GM12878 (cell line): Measurements from ENCODE around the gene CDX1. TPM values are rescaled to one million over a fixed set of nuclear protein-coding genes. Genes with fewer than 3 reads are reported as not detected.

Source experiments
- ATAC-seq: fragments of 200-7000 bp; cut with Tn5 transposase; 3 replicates; pipeline ENCODE4 v1.9.1; 2020; ENCODE audit warnings: mild to moderate bottlenecking, moderate library complexity
- BruUV-seq: library from RNA; stranded (reverse); fragments of 400-500 nt; replicated peaks from 2 replicates; lab custom pipeline; 2021; lab: Mats Ljungman, UMichigan
- CTCF ChIA-PET: fragments of 300-600 bp; sonication (Branson Sonifier 250); formaldehyde crosslinking; extraction: SDS; loops from one replicate; lab custom pipeline; 2021; ENCODE audit warnings: inconsistent platforms; lab: Yijun Ruan, JAX
- POLR2A ChIA-PET: fragments of 350-600 bp; formaldehyde crosslinking; extraction: SDS; loops from one replicate; lab custom pipeline; 2021; ENCODE audit warnings: inconsistent platforms; lab: Charles Lee
- RAD21 ChIA-PET: fragments of 300-600 bp; sonication (Branson Sonifier 250); formaldehyde crosslinking; loops from one replicate; lab custom pipeline; 2023; ENCODE audit warnings: antibody characterized with exemption; ENCODE audit not compliant: unreplicated experiment; lab: Charles Lee
- SMC1A ChIA-PET: fragments of 300-600 bp; sonication (Branson Sonifier 250); formaldehyde crosslinking; loops from one replicate; lab custom pipeline; 2023; ENCODE audit not compliant: unreplicated experiment, uncharacterized antibody; lab: Charles Lee
- DNase-seq: peaks from one replicate; pipeline ENCODE4 v3.0.0-alpha.2; 2011; ENCODE audit warnings: low read depth, low spot score
- FAIRE-seq: peaks from 3 replicates; lab custom pipeline; 2011; peaks lifted over from hg19 to GRCh38; lab: Jason Lieb, UNC
- H2AFZ ChIP-seq: 2 replicates; pipeline ENCODE4 v1.6.0; 2011; ENCODE audit warnings: low read depth, low read length, control low read depth; ENCODE audit not compliant: control insufficient read depth
- H3K27ac ChIP-seq: 2 replicates; pipeline ENCODE4 v1.5.1; 2011; ENCODE audit warnings: control low read depth; ENCODE audit not compliant: control insufficient read depth, insufficient read depth
- H3K27me3 ChIP-seq, 2 experiments: replicated peaks in 1 of 2; 2 replicates each; pipeline versions ENCODE4 v1.6.0 to v1.6.1; 2011; ENCODE audit warnings: low read length in 1 of 2; ENCODE audit not compliant: control insufficient read depth in 2 of 2, insufficient read depth in 2 of 2
- H3K36me3 ChIP-seq, 2 experiments: 2 replicates each; pipeline ENCODE4 v1.5.1; 2011; ENCODE audit warnings: low read length in 1 of 2; ENCODE audit not compliant: control insufficient read depth in 2 of 2, insufficient read depth in 2 of 2
- H3K4me1 ChIP-seq: 2 replicates; pipeline ENCODE4 v1.6.1; 2011; ENCODE audit warnings: mild to moderate bottlenecking, low read length, moderate library complexity, mixed read lengths; ENCODE audit not compliant: control insufficient read depth, insufficient read depth
- H3K4me2 ChIP-seq: 2 replicates; pipeline ENCODE4 v1.6.0; 2011; ENCODE audit warnings: control low read depth; ENCODE audit not compliant: control insufficient read depth, insufficient read depth
- H3K4me3 ChIP-seq: fragments of 200-600 bp; sonication (generic); 2 replicates; pipeline ENCODE4 v1.5.1; 2016
- H3K79me2 ChIP-seq: 2 replicates; pipeline ENCODE4 v1.6.0; 2011; ENCODE audit warnings: low read length; ENCODE audit not compliant: control insufficient read depth, insufficient read depth
- H3K9ac ChIP-seq: 2 replicates; pipeline ENCODE4 v1.8.0; 2011; ENCODE audit warnings: low read length, control low read depth, mixed read lengths; ENCODE audit not compliant: control insufficient read depth, insufficient read depth
- H3K9me3 ChIP-seq: replicated peaks from 3 replicates; pipeline ENCODE4 v1.5.1; 2011; ENCODE audit warnings: mild to moderate bottlenecking, low read length; ENCODE audit not compliant: control insufficient read depth, insufficient read depth
- H4K20me1 ChIP-seq: 2 replicates; pipeline ENCODE4 v1.6.0; 2011; ENCODE audit not compliant: control insufficient read depth, insufficient read depth
- ASH2L ChIP-seq: fragments of 300-600, 200-600 bp; sonication (generic); IDR thresholded peaks from 2 replicates; pipeline ENCODE4 v1.6.1; 2017; ENCODE audit warnings: low read depth, mild to moderate bottlenecking, borderline replicate concordance
- CBX5 ChIP-seq: sonication (generic); IDR thresholded peaks from 2 replicates; pipeline ENCODE4 v1.6.1; 2016; ENCODE audit warnings: low read depth, moderate library complexity, mild to moderate bottlenecking, inconsistent platforms
- NBN ChIP-seq: fragments of 450-650 bp; IDR thresholded peaks from 2 replicates; pipeline ENCODE4 v1.6.1; 2016
- NFXL1 ChIP-seq: fragments of 450-650 bp; IDR thresholded peaks from 2 replicates; pipeline ENCODE4 v1.6.1; 2017; ENCODE audit warnings: antibody characterized with exemption, mild to moderate bottlenecking, borderline replicate concordance
- PAX5 ChIP-seq: IDR thresholded peaks from 2 replicates; pipeline ENCODE4 v1.6.1; 2011; ENCODE audit warnings: low read depth, low read length, borderline replicate concordance
- RAD51 ChIP-seq: fragments of 450-650 bp; IDR thresholded peaks from 2 replicates; pipeline ENCODE4 v1.6.1; 2016; ENCODE audit warnings: moderate library complexity, mild to moderate bottlenecking, inconsistent platforms
- RFX5 ChIP-seq: IDR thresholded peaks from 2 replicates; pipeline ENCODE4 v1.6.1; 2011; ENCODE audit warnings: low read depth, low read length, improper control_type of control experiment
- SPI1 ChIP-seq: IDR thresholded peaks from 2 replicates; pipeline ENCODE4 v1.6.1; 2011; ENCODE audit warnings: low read depth, mild to moderate bottlenecking, low read length, moderate library complexity, borderline replicate concordance; ENCODE audit not compliant: insufficient read depth
- TCF3 ChIP-seq: IDR thresholded peaks from 2 replicates; pipeline ENCODE4 v1.6.1; 2012; ENCODE audit warnings: low read depth, mild to moderate bottlenecking, low read length, borderline replicate concordance; ENCODE audit not compliant: insufficient read depth
- WGBS: methylation state at CpG from one replicate; pipeline ENCODE4 v1.1.6; 2016; ENCODE audit warnings: low lambda C conversion rate; ENCODE audit not compliant: insufficient replicate concordance, insufficient coverage; ENCODE audit errors: missing lambda C conversion rate; 5-methylcytosine and 5-hydroxymethylcytosine counted together
- in situ Hi-C: fragments of 300-500 bp; cut with MboI; formaldehyde crosslinking; loops from 9 replicates; pipeline ENCODE4 v1.14.3; 2018; ENCODE audit warnings: mixed read lengths
- intact Hi-C: fragments of 100-400 bp; cut with micrococcal nuclease; formaldehyde crosslinking; loops from one replicate; pipeline ENCODE4 v1.14.2; 2022; ENCODE audit not compliant: unreplicated experiment
- polyA plus RNA-seq, 11 experiments: library from polyadenylated mRNA; depleted of rRNA in 4 of 11; unstranded in 6 of 11; stranded (reverse) in 5 of 11; fragments of >200 nt; fragmentation: Nextera tagmentation in 4 of 11; fragmentation: Illumina TruSeq in 1 of 11; extraction: Ambion mirVana in 4 of 11; extraction: Trizol in 1 of 11; gene quantifications; 1 replicate in 1 of 11; 2 replicates in 10 of 11; pipeline versions ENCODE4 v1.2.1 to v1.2.3, GENCODE V29; 2011 to 2016; ENCODE audit warnings: inconsistent platforms in 2 of 11, missing spikeins in 2 of 11, low read depth in 1 of 11
- total RNA-seq, 4 experiments: library from RNA; depleted of rRNA in 3 of 4; stranded (reverse); fragments of >200 nt in 3 of 4; fragmentation: Illumina TruSeq in 1 of 4; extraction: Trizol in 1 of 4; gene quantifications; 2 replicates each; pipeline versions ENCODE4 v1.2.1 to v1.2.3, GENCODE V29; 2013 to 2021
- TF ChIP-seq, protein P1 (sequence below): fragments of 450-650 bp; IDR thresholded peaks from 2 replicates; pipeline ENCODE4 v1.6.1; 2016; ENCODE audit warnings: mild to moderate bottlenecking, moderate library complexity, borderline replicate concordance
- TF ChIP-seq, protein P2 (sequence below): fragments of 450-650 bp; IDR thresholded peaks from 2 replicates; pipeline ENCODE4 v1.6.1; 2017; ENCODE audit warnings: low read depth, mild to moderate bottlenecking, moderate library complexity

Gene CDX1
- total and polyA plus RNA-seq, 10 of the 15 experiments (the other 5 are each of a cell fraction or from before 2014, with no cell fraction given): not detected

DNA sequence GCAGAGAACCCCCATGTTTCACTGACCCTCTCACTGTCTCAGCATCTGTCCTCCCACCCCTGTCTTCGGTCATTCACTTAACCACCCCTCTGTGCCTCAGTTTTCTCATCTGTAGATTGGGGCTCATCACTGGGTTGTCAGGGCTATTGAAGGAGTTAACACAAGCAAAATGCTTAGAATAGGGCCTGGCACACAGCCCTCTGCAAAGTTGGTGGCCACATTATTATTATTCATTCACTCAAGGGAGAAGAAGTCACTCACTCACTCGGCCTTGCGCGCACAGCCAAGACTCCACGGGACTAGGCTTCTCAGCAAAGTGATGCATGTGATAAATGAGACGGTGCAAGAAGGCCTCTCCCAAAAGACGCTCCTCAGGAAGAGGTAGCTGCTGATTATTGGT, 18.9 kb upstream of the CDX1 start:
- ATAC-seq (no peak), FAIRE-seq (no peak), DNase-seq (no peak)
- TF ChIP-seq NFXL1: no peak
- H3K27me3 ChIP-seq: no peaks in the 10 kb centered on the region
- no peak overlapping the region for H2AFZ ChIP-seq
- RAD21 ChIA-PET: no interaction called here
- WGBS: 42% methylated on average over 7 of the region's 7 CpGs
- H3K9me3 ChIP-seq: no peaks in the 10 kb centered on the region
- no peak overlapping the region for H3K27ac ChIP-seq
- no peak overlapping the region for H3K4me3 ChIP-seq
- H3K36me3 ChIP-seq: no peaks in the 10 kb centered on the region
- POLR2A ChIA-PET: no interaction called here
- intact Hi-C loops: no loop called here
- SMC1A ChIA-PET: interaction anchor here (0.5 kb wide), 1 partner anchor 12 kb away, joined by 4 read pairs; no protein-coding TSS in a partner anchor
- in situ Hi-C loops: no loop called here
- H3K9ac ChIP-seq: no peak overlapping the region
- CTCF ChIA-PET: no interaction called here
- no peak overlapping the region for H3K4me2 ChIP-seq
- BruUV-seq: no TSS peak
- H3K4me1 ChIP-seq: no peaks in the 10 kb centered on the region
- no peaks in the 10 kb centered on the region for H4K20me1 ChIP-seq
- H3K79me2 ChIP-seq: no peaks in the 10 kb centered on the region

DNA sequence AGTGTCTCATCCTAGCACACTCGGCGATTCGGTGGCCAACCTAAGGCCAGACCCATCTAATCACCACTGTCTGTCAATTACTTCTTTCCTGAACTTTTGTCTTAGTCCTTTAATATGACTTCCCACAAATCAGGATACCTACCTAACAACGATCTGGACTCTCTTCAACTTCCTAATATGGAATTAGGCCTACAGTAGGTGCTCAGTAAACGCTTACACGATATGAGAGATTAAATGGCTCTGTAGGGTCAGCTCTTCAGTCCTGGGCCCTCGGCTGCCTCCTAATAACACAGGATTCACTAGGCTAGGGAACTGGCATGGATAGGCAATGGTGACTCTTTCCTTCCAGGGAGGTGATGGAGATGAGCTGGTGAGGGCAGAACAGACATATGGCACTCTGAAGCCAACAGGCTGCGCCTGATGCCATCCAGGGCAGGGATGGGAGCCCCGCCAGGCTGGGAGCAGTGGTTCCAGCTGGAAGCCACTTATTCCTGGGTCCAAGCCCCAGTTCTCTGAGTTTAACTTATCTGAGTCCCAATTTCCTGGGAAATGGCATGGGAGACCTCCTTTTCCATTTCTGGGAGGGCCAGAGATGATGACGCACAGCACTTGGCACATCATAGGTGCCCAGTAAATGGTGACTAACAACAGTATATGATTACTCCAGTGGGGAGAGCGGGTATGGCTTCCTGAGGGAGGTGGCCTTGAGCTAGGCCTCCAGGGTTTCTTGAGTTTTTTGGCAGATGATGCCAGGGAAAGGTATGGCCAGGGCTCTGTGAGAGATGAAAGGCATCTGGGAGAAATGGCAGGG, 18.3 kb upstream of the CDX1 start:
- intact Hi-C loops: no loop called here
- WGBS: 32% methylated on average over 11 of the region's 11 CpGs
- POLR2A ChIA-PET: interaction anchor here (1.3 kb wide), 1 partner anchor 9 kb away, joined by 3 read pairs; no protein-coding TSS in a partner anchor
- no peak overlapping the region for H3K27ac ChIP-seq
- no TSS peak for BruUV-seq
- no peaks in the 10 kb centered on the region for H3K4me1 ChIP-seq
- H3K4me3 ChIP-seq: no peak overlapping the region
- no peaks in the 10 kb centered on the region for H4K20me1 ChIP-seq
- no peak overlapping the region for H3K9ac ChIP-seq
- no peaks in the 10 kb centered on the region for H3K79me2 ChIP-seq
- SMC1A ChIA-PET: no interaction called here
- H3K9me3 ChIP-seq: no peaks in the 10 kb centered on the region
- TF ChIP-seq CBX5: no peak
- TF ChIP-seq, protein P1, sequence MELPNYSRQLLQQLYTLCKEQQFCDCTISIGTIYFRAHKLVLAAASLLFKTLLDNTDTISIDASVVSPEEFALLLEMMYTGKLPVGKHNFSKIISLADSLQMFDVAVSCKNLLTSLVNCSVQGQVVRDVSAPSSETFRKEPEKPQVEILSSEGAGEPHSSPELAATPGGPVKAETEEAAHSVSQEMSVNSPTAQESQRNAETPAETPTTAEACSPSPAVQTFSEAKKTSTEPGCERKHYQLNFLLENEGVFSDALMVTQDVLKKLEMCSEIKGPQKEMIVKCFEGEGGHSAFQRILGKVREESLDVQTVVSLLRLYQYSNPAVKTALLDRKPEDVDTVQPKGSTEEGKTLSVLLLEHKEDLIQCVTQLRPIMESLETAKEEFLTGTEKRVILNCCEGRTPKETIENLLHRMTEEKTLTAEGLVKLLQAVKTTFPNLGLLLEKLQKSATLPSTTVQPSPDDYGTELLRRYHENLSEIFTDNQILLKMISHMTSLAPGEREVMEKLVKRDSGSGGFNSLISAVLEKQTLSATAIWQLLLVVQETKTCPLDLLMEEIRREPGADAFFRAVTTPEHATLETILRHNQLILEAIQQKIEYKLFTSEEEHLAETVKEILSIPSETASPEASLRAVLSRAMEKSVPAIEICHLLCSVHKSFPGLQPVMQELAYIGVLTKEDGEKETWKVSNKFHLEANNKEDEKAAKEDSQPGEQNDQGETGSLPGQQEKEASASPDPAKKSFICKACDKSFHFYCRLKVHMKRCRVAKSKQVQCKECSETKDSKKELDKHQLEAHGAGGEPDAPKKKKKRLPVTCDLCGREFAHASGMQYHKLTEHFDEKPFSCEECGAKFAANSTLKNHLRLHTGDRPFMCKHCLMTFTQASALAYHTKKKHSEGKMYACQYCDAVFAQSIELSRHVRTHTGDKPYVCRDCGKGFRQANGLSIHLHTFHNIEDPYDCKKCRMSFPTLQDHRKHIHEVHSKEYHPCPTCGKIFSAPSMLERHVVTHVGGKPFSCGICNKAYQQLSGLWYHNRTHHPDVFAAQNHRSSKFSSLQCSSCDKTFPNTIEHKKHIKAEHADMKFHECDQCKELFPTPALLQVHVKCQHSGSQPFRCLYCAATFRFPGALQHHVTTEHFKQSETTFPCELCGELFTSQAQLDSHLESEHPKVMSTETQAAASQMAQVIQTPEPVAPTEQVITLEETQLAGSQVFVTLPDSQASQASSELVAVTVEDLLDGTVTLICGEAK: no peak
- no peak for TF ChIP-seq SPI1
- TF ChIP-seq RFX5: no peak
- TF ChIP-seq NBN: no peak
- no peak for TF ChIP-seq ASH2L
- TF ChIP-seq PAX5: no peak
- TF ChIP-seq RAD51: no peak
- TF ChIP-seq, protein P2, sequence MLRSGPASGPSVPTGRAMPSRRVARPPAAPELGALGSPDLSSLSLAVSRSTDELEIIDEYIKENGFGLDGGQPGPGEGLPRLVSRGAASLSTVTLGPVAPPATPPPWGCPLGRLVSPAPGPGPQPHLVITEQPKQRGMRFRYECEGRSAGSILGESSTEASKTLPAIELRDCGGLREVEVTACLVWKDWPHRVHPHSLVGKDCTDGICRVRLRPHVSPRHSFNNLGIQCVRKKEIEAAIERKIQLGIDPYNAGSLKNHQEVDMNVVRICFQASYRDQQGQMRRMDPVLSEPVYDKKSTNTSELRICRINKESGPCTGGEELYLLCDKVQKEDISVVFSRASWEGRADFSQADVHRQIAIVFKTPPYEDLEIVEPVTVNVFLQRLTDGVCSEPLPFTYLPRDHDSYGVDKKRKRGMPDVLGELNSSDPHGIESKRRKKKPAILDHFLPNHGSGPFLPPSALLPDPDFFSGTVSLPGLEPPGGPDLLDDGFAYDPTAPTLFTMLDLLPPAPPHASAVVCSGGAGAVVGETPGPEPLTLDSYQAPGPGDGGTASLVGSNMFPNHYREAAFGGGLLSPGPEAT: no peak
- no peak for TF ChIP-seq TCF3
- FAIRE-seq (no peak), ATAC-seq (no peak), DNase-seq (no peak)
- RAD21 ChIA-PET: no interaction called here
- CTCF ChIA-PET: interaction anchor here (0.9 to 1.0 kb wide), 2 partner anchors 17 to 296 kb away, joined by 3 to 4 read pairs; no protein-coding TSS in a partner anchor
- H3K27me3 ChIP-seq: no peaks in the 10 kb centered on the region
- no peak overlapping the region for H3K4me2 ChIP-seq
- H2AFZ ChIP-seq: no peak overlapping the region
- H3K36me3 ChIP-seq: no peaks in the 10 kb centered on the region
- in situ Hi-C loops: no loop called here
